GM19372 (cell line): ENCODE measurements around the gene COLGALT1.
"Not testable (repeated sequence)": the region's sequence is repeated elsewhere in the genome, so short reads cannot be mapped to it uniquely, and the experiment has no call there.

Experiments
- ATAC-seq: cut with Tn5 transposase; IDR thresholded peaks from one replicate; pipeline ENCODE4 v1.9.1; 2021; ENCODE audit warnings: mild to moderate bottlenecking, low read depth, moderate library complexity; ENCODE audit not compliant: unreplicated experiment

The COLGALT1 gene

DNA sequence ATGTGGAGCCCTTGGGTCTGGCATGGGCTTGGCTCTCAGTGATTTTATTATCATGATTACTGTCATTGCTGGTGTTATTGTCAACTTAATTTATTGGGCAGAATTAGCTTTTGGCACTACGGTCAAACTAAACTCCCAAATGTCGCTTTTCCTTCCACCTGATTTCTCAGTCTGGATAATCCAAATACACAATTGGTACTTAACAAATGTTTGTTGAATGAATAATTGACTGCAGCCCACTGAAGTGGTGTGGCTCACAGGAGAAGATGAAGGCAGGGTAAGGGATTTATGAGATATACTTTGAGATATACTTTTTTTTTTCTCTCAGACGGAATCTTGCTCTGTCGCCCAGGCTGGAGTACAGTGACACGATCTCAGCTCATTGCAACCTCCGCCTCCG is 1.5 kb downstream of the COLGALT1 start:
- no peak for ATAC-seq

DNA sequence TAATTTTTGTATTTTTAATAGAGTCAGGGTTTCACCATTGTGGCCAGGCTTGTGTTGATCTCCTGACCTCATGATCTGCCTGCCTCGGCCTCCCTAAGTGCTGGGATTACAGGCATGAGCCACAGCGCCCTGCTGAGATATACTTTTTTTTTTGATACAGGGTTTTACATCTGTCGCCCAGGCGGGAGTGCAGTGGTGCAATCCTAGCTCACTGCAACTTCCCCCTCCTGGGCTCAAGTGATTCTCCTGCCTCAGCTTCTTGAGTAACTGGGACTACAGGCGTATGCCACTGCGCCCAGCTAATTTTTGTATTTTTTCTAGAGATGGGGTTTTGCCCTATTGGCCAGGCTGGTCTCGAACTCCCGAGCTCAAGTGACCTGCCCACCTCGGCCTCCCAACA is 2.0 kb downstream of the COLGALT1 start:
- no peak for ATAC-seq

DNA sequence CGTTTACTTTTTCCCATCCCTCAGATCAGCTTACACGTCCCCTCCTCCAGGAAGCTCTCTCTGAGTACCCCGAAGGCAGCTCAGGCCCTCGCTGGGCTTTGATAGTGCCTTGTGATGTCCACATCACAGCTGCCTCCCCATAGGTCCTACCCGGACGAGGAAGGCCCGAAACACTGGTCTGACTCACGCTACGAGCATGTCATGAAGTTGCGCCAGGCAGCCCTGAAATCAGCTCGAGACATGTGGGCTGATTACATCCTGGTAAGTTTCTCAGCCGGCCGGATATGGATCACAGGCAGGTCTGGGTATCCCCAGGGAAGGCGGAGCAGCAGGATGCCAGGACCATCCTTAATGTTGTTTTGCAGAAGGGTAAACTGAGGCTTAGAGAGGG is 4.8 kb downstream of the COLGALT1 start:
- ATAC-seq = no peak

- no peak for ATAC-seq
Measured at GRCh38 chr19:17562097-17562496, 6.6 kb downstream of the COLGALT1 start.

DNA sequence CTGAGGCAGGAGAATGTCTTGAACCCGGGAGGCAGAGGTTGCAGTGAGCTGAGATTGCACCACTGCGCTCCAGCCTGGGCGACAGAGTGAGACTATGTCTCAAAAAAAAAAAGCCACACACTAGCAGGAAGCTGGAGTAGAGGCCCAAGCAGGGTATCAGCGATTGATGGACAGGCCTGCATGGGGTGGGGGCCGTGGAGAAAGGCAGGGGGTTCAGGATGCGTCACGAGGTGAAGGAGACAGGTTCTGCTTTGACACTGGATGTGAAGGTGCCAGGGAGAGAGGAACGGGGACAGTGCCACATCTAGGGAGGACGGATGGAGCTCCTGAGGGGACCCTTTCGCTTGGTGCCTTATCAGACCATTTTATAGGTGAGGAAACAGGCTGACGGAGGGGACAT is 7.1 kb downstream of the COLGALT1 start:
- ATAC-seq = no peak

DNA sequence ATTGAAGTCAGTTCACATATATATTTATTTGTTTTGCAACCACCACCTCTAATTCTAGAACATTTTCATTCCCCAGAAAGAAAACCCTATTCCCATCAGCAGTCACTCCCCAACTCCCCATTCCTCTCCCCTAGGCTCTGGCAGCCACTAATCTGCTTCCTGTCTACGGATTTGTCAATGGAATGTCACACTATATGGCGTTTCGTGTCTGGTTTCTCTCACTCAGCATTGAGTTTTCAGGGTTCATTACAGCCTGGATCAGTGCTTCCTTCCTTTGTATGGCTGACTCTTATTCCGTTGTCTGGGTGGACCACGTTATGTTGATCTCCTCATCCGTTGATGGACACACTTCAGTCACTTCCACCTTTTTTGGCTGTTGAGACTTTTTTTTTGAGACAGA is 9.3 kb downstream of the COLGALT1 start:
- no peak for ATAC-seq

- no peak for ATAC-seq
Measured at GRCh38 chr19:17565611-17566010, 10.2 kb downstream of the COLGALT1 start.

- no peak for ATAC-seq
Measured at GRCh38 chr19:17567940-17568339, 12.5 kb downstream of the COLGALT1 start.

DNA sequence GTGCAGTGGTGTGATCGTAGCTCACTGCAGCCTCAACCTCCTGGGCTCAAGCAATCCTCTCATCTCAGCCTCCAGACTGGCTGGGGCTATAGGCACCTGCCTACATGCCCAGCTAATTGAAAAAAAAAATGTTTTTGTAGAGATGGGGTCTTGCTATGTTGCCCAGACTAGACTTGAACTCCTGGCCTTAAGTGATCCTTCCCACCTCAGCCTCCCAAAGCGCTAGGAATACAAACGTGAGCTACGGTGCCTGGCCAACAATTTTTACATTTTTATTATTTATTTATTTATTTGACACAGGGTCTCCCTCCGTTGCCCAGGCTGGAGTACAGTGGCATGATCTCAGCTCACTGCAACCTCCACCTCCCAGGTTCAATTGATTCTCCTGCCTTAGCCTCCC is 14.8 kb downstream of the COLGALT1 start:
- ATAC-seq = not testable (repeated sequence)

- no peak for ATAC-seq
Measured at GRCh38 chr19:17570791-17571190, 15.3 kb downstream of the COLGALT1 start.

DNA sequence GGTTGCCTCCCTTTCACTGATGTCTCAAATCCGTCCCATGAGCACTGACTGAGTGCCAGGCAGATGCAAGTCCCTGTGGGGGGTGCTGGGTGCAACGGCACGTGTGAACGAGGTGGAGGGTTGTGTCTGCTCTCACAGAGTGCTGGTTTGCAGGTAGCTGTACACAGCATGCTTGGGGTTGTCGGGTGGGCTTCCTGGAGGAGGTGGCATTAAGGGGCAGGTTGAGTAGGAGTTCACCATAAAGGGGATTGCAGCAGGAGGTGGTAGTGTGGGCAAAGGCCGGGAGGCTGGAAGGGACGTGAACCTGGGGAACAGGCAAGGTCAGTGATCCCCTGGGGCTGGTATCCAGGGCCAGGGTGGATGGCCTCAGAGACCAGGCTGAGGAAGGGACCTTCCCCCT is 17.2 kb downstream of the COLGALT1 start:
- no peak for ATAC-seq

- no peak for ATAC-seq
Measured at GRCh38 chr19:17575871-17576757, 20.7 kb downstream of the COLGALT1 start.

- no peak for ATAC-seq
Measured at GRCh38 chr19:17576758-17577456, 21.5 kb downstream of the COLGALT1 start.

GRCh38 chr19:17577457-17578097 is 22.1 kb downstream of the COLGALT1 start:
- no peak for ATAC-seq

DNA sequence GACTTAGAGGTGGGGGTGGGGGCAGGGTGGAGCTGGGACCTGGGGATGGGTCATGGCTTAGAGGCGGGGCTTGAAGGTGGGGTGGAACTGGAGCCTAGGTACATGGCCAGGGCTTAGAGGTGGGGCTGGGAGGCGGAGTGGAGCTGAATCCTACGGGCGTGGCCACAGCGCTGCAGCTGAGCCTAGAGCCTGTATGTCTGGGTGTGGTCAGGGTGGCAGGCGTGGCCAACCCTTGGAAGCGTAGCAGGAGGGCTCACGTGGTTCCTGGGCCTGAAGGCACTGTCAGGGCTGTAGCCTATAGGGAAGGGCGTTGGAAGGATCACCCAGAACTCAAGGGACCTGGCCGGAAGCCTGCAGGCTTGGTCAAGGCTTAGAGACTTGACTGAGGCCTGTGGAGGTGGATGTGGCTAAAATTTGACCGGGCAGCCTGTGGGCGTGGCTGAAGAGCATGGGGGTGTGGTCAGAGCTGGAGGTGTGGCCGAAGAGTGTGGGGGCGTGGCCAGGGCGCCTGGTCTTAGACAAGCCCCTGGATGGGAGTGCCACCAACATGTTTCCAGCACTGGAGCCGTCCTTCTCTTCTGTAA is 24.3 kb downstream of the COLGALT1 start:
- no peak for ATAC-seq

DNA sequence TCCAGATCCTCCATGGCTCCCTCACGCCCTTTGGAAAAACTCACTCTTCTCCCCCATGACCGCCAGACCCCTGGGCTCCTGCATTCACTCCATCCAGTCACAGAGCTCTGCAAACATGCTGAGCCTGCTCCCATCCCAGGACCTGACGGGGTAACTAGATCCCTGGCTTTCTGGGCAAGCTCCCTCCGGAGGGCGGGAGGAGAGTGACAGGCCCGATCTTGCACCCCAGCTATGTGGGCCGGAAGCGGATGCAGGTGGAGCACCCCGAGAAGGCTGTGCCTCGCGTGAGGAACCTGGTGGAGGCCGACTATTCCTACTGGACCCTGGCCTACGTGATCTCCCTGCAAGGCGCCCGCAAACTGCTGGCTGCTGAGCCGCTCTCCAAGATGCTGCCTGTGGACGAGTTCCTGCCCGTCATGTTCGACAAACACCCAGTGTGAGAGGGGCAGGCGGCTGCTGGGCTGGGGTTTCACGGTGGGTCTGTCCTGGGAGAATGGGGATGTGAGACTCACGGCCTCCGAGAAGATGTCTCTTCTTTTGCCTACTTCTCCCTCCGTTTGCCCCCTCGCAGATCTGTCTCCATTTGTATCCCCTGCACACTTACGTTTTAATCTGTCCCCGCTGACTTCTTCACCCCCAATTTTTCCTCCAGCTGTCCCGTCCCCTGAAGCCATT is 25.2 kb downstream of the COLGALT1 start:
- no peak for ATAC-seq

- no peak for ATAC-seq
Measured at GRCh38 chr19:17581211-17581874, 25.9 kb downstream of the COLGALT1 start.

- ATAC-seq = no peak
Measured at GRCh38 chr19:17582613-17583012, 27.2 kb downstream of the COLGALT1 start.

GRCh38 chr19:17584132-17584531 is 28.7 kb downstream of the COLGALT1 start:
- no peak for ATAC-seq

- not testable (repeated sequence) for ATAC-seq
Measured at GRCh38 chr19:17585395-17585794, 29.9 kb downstream of the COLGALT1 start.
